ENCODE results near the gene SREBF2. TPM values are rescaled to one million over a fixed set of nuclear protein-coding genes. Genes with fewer than 3 reads are reported as not detected.

The SREBF2 gene
- total and polyA plus RNA-seq, 10 of the 15 experiments (the other 5 are each of a cell fraction or from before 2014, with no cell fraction given), result 2.4 to 177 (median 78.8) TPM

DNA sequence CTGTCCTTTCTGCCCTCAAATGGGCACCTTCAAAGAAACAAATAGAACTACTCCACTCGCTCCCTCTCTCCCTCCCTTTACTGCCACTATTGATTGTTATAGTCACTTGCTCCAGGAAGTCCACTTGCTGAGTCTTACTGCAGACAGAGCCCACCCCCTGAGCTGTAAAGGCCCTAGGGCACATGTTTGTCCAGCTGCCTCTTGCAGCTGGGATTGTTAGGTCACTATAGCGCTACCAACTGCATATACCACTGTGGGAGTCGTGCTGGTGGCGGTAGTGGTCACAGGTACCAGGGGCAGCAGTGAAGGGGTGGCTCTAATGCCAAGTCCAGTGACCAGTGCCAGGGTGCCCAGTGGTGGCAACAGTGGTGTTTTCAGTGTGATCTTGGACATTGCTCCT lies 4.4 kb upstream of the SREBF2 start:
- Histone ChIP-seq H3K9ac (ENCODE audit: control insufficient read depth, insufficient read depth, low read length) (no peak overlapping the region), H3K79me2 (ENCODE audit: control insufficient read depth, insufficient read depth, low read length) (peaks cover 20% of the 10 kb centered on the region), H3K4me3 (no peak overlapping the region), H3K27ac (ENCODE audit: control insufficient read depth, insufficient read depth) (no peak overlapping the region), H2AFZ (ENCODE audit: control insufficient read depth, low read depth, low read length) (no peak overlapping the region), H3K4me1 (ENCODE audit: control insufficient read depth, insufficient read depth, low read length) (peaks cover 12% of the 10 kb centered on the region), H3K27me3 (replicated peaks in 1 of 2; ENCODE audit: control insufficient read depth in 2 of 2, insufficient read depth in 2 of 2, low read length in 1 of 2) (no peaks in the 10 kb centered on the region), H4K20me1 (ENCODE audit: control insufficient read depth, insufficient read depth) (no peaks in the 10 kb centered on the region), H3K4me2 (ENCODE audit: control insufficient read depth, insufficient read depth) (no peak overlapping the region), H3K36me3 (ENCODE audit: control insufficient read depth in 2 of 2, insufficient read depth in 2 of 2, low read length in 1 of 2) (peaks cover 8% of the 10 kb centered on the region in 2 experiments; a peak in 3 of 4 replicates), H3K9me3 (replicated peaks; ENCODE audit: control insufficient read depth, insufficient read depth, low read length) (no peaks in the 10 kb centered on the region; the same call in 2 of the 3 replicates)
- ChIA-PET SMC1A (ENCODE audit: uncharacterized antibody, unreplicated experiment) (interaction anchor here (1.4 to 2.5 kb wide), 4 partner anchors 31 to 112 kb away, joined by 5 to 7 read pairs (median 6); no protein-coding TSS in a partner anchor), POLR2A (interaction anchor here (1.3 to 2.7 kb wide), 3 partner anchors 12 to 96 kb away, joined by 4 to 8 read pairs (median 6); partner anchors contain the start of gene CCDC134), RAD21 (ENCODE audit: unreplicated experiment) (interaction anchor here (1.1 to 11.0 kb wide), 5 partner anchors 34 to 132 kb away, joined by 3 to 84 read pairs (median 4); partner anchors contain the start of gene TNFRSF13C), CTCF (interaction anchor here (1.4 to 2.5 kb wide), 6 partner anchors 19 to 162 kb away, joined by 3 to 7 read pairs (median 4); no protein-coding TSS in a partner anchor)
- BruUV-seq (replicated peaks), result no TSS peak
- intact Hi-C loops (cut with micrococcal nuclease; ENCODE audit: unreplicated experiment), result no loop called here
- no peak for DNase-seq (ENCODE audit: low read depth, low spot score)
- in situ Hi-C loops (cut with MboI), result no loop called here
- no peak for ATAC-seq
- 100% methylated on average over 4 of the region's 4 CpGs for WGBS (ENCODE audit: insufficient coverage, insufficient replicate concordance, low lambda C conversion rate, missing lambda C conversion rate)
- FAIRE-seq, result no peak
- TF ChIP-seq SRF (IDR thresholded peaks at IDR 0.05; ENCODE audit: low read depth in 2 of 2, low read length in 2 of 2) (no peak), NBN (IDR thresholded peaks at IDR 0.05) (no peak), POLR2A (IDR thresholded peaks at IDR 0.05; ENCODE audit: low read depth, low read length) (no peak), FOS (IDR thresholded peaks at IDR 0.05; ENCODE audit: borderline replicate concordance, extremely low read depth, insufficient read length) (no peak), ZNF622 (IDR thresholded peaks at IDR 0.05) (no peak), JUNB (IDR thresholded peaks at IDR 0.05) (no peak), JUND (IDR thresholded peaks at IDR 0.05; ENCODE audit: low read depth, low read length) (no peak), SMARCA5 (IDR thresholded peaks at IDR 0.05) (no peak), RCOR1 (conservative IDR thresholded peaks at IDR 0.05; ENCODE audit: low read depth, low read length) (no peak), STAT1 (conservative IDR thresholded peaks at IDR 0.05) (no peak), WRNIP1 (IDR thresholded peaks at IDR 0.05; ENCODE audit: borderline replicate concordance, low read depth, low read length) (no peak), CHD1 (IDR thresholded peaks at IDR 0.05; ENCODE audit: low read depth, low read length) (no peak)
- TF ChIP-seq, protein P1, sequence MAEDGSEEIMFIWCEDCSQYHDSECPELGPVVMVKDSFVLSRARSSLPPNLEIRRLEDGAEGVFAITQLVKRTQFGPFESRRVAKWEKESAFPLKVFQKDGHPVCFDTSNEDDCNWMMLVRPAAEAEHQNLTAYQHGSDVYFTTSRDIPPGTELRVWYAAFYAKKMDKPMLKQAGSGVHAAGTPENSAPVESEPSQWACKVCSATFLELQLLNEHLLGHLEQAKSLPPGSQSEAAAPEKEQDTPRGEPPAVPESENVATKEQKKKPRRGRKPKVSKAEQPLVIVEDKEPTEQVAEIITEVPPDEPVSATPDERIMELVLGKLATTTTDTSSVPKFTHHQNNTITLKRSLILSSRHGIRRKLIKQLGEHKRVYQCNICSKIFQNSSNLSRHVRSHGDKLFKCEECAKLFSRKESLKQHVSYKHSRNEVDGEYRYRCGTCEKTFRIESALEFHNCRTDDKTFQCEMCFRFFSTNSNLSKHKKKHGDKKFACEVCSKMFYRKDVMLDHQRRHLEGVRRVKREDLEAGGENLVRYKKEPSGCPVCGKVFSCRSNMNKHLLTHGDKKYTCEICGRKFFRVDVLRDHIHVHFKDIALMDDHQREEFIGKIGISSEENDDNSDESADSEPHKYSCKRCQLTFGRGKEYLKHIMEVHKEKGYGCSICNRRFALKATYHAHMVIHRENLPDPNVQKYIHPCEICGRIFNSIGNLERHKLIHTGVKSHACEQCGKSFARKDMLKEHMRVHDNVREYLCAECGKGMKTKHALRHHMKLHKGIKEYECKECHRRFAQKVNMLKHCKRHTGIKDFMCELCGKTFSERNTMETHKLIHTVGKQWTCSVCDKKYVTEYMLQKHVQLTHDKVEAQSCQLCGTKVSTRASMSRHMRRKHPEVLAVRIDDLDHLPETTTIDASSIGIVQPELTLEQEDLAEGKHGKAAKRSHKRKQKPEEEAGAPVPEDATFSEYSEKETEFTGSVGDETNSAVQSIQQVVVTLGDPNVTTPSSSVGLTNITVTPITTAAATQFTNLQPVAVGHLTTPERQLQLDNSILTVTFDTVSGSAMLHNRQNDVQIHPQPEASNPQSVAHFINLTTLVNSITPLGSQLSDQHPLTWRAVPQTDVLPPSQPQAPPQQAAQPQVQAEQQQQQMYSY (CRISPR knock-in tag; IDR thresholded peaks at IDR 0.05), result no peak
- TF ChIP-seq, protein P2, sequence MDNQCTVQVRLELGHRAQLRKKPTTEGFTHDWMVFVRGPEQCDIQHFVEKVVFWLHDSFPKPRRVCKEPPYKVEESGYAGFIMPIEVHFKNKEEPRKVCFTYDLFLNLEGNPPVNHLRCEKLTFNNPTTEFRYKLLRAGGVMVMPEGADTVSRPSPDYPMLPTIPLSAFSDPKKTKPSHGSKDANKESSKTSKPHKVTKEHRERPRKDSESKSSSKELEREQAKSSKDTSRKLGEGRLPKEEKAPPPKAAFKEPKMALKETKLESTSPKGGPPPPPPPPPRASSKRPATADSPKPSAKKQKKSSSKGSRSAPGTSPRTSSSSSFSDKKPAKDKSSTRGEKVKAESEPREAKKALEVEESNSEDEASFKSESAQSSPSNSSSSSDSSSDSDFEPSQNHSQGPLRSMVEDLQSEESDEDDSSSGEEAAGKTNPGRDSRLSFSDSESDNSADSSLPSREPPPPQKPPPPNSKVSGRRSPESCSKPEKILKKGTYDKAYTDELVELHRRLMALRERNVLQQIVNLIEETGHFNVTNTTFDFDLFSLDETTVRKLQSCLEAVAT (IDR thresholded peaks at IDR 0.05), result no peak
- TF ChIP-seq, protein P3, sequence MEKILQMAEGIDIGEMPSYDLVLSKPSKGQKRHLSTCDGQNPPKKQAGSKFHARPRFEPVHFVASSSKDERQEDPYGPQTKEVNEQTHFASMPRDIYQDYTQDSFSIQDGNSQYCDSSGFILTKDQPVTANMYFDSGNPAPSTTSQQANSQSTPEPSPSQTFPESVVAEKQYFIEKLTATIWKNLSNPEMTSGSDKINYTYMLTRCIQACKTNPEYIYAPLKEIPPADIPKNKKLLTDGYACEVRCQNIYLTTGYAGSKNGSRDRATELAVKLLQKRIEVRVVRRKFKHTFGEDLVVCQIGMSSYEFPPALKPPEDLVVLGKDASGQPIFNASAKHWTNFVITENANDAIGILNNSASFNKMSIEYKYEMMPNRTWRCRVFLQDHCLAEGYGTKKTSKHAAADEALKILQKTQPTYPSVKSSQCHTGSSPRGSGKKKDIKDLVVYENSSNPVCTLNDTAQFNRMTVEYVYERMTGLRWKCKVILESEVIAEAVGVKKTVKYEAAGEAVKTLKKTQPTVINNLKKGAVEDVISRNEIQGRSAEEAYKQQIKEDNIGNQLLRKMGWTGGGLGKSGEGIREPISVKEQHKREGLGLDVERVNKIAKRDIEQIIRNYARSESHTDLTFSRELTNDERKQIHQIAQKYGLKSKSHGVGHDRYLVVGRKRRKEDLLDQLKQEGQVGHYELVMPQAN (conservative IDR thresholded peaks at IDR 0.05), result no peak
